Measurements from ENCODE around the gene NUCB1.

Gene NUCB1

GRCh38 chr19:48935864-48936263 lies 35.8 kb downstream of the NUCB1 start:
- Histone ChIP-seq H3K9ac (ENCODE audit: low read length) (no peak overlapping the region), H3K4me3 (ENCODE audit: insufficient read depth, low read length, poor library complexity, severe bottlenecking) (no peak overlapping the region), H3F3A (ENCODE audit: insufficient read depth) (peaks cover 4% of the 10 kb centered on the region; the same call in 1 of the 2 replicates), H3K79me2 (ENCODE audit: insufficient read depth, low read length) (no peaks in the 10 kb centered on the region), H3K27me3 (ENCODE audit: low read length) (no peaks in the 10 kb centered on the region), H2AFZ (ENCODE audit: low read depth, low read length, severe bottlenecking) (no peak overlapping the region), H4K20me1 (ENCODE audit: low read depth, low read length) (no peaks in the 10 kb centered on the region), H3K27ac (ENCODE audit: low read depth, low read length) (no peak overlapping the region), H3K9me3 (ENCODE audit: insufficient read depth, low read length) (no peaks in the 10 kb centered on the region), H3K4me2 (ENCODE audit: low read depth, low read length, poor library complexity, severe bottlenecking) (no peak overlapping the region), H3K36me3 (ENCODE audit: low read length) (no peaks in the 10 kb centered on the region), H3K9me2 (replicated peaks; ENCODE audit: insufficient read depth, low read length) (no peaks in the 10 kb centered on the region)
- TF ChIP-seq EZH2phosphoT487 (conservative IDR thresholded peaks at IDR 0.05; ENCODE audit: low read length) (no peak), CTCF (IDR thresholded peaks at IDR 0.05; ENCODE audit: insufficient read depth, low read length, poor library complexity, severe bottlenecking) (no peak)

- TF ChIP-seq CTCF (IDR thresholded peaks at IDR 0.05; ENCODE audit: insufficient read depth, low read length, poor library complexity, severe bottlenecking): no peak
- no peak for TF ChIP-seq EZH2phosphoT487 (conservative IDR thresholded peaks at IDR 0.05; ENCODE audit: low read length)
- Histone ChIP-seq H3K9me2 (replicated peaks; ENCODE audit: insufficient read depth, low read length) (no peaks in the 10 kb centered on the region), H4K20me1 (ENCODE audit: low read depth, low read length) (no peaks in the 10 kb centered on the region), H2AFZ (ENCODE audit: low read depth, low read length, severe bottlenecking) (no peak overlapping the region), H3K27ac (ENCODE audit: low read depth, low read length) (no peak overlapping the region), H3K27me3 (ENCODE audit: low read length) (no peaks in the 10 kb centered on the region), H3K79me2 (ENCODE audit: insufficient read depth, low read length) (no peaks in the 10 kb centered on the region), H3K4me2 (ENCODE audit: low read depth, low read length, poor library complexity, severe bottlenecking) (no peak overlapping the region), H3K36me3 (ENCODE audit: low read length) (no peaks in the 10 kb centered on the region; the same call in 1 of the 2 replicates), H3F3A (ENCODE audit: insufficient read depth) (no peaks in the 10 kb centered on the region), H3K9ac (ENCODE audit: low read length) (no peak overlapping the region), H3K4me3 (ENCODE audit: insufficient read depth, low read length, poor library complexity, severe bottlenecking) (no peak overlapping the region), H3K9me3 (ENCODE audit: insufficient read depth, low read length) (no peaks in the 10 kb centered on the region)
Measured at GRCh38 chr19:48938256-48938655, 38.1 kb downstream of the NUCB1 start.

GRCh38 chr19:48940902-48941301 lies 40.8 kb downstream of the NUCB1 start:
- Histone ChIP-seq H3K9ac (ENCODE audit: low read length) (no peak overlapping the region), H3K4me3 (ENCODE audit: insufficient read depth, low read length, poor library complexity, severe bottlenecking) (no peak overlapping the region), H3K79me2 (ENCODE audit: insufficient read depth, low read length) (no peaks in the 10 kb centered on the region), H4K20me1 (ENCODE audit: low read depth, low read length) (no peaks in the 10 kb centered on the region), H3F3A (ENCODE audit: insufficient read depth) (no peaks in the 10 kb centered on the region), H3K4me2 (ENCODE audit: low read depth, low read length, poor library complexity, severe bottlenecking) (no peak overlapping the region), H3K9me2 (replicated peaks; ENCODE audit: insufficient read depth, low read length) (no peaks in the 10 kb centered on the region), H3K9me3 (ENCODE audit: insufficient read depth, low read length) (no peaks in the 10 kb centered on the region), H3K27me3 (ENCODE audit: low read length) (no peaks in the 10 kb centered on the region), H3K36me3 (ENCODE audit: low read length) (no peaks in the 10 kb centered on the region; the same call in 1 of the 2 replicates), H3K27ac (ENCODE audit: low read depth, low read length) (no peak overlapping the region), H2AFZ (ENCODE audit: low read depth, low read length, severe bottlenecking) (no peak overlapping the region)
- TF ChIP-seq CTCF (IDR thresholded peaks at IDR 0.05; ENCODE audit: insufficient read depth, low read length, poor library complexity, severe bottlenecking) (no peak), EZH2phosphoT487 (conservative IDR thresholded peaks at IDR 0.05; ENCODE audit: low read length) (no peak)
